Measurements from ENCODE around the gene FHL3.

- no peak for TF ChIP-seq CTCF (conservative IDR thresholded peaks at IDR 0.05; ENCODE audit: low read depth, low read length)
- no peak for TF ChIP-seq SMC3 (IDR thresholded peaks at IDR 0.05; ENCODE audit: low read depth, low read length)
- no peak for TF ChIP-seq POLR2A (IDR thresholded peaks at IDR 0.05; ENCODE audit: low read depth, low read length)
- no peak for TF ChIP-seq USF2 (IDR thresholded peaks at IDR 0.05; ENCODE audit: low read depth, low read length)
- TF ChIP-seq BHLHE40 (IDR thresholded peaks at IDR 0.05; ENCODE audit: low read depth, low read length): no peak
- TF ChIP-seq FOS (IDR thresholded peaks at IDR 0.05; ENCODE audit: low read depth, low read length): no peak
- no peak for TF ChIP-seq RAD21 (IDR thresholded peaks at IDR 0.05; ENCODE audit: low read length)
- no peak for TF ChIP-seq RFX5 (IDR thresholded peaks at IDR 0.05; ENCODE audit: low read depth, low read length)
- TF ChIP-seq MAZ (IDR thresholded peaks at IDR 0.05; ENCODE audit: borderline replicate concordance, low read depth, low read length): no peak
- no peak for TF ChIP-seq NFE2L2 (IDR thresholded peaks at IDR 0.05; ENCODE audit: low read depth, low read length)
- no peak for TF ChIP-seq CEBPB (IDR thresholded peaks at IDR 0.05; ENCODE audit: low read depth, low read length)
- no peak for TF ChIP-seq RCOR1 (IDR thresholded peaks at IDR 0.05; ENCODE audit: insufficient replicate concordance, low read length)
These were observed 16.7 kb upstream of the FHL3 start for GRCh38 chr1:38021969-38022368.

All from IMR-90 (cell line).